CD14-positive monocyte (primary cell): ENCODE measurements around the gene MIB1. TPM values are rescaled to one million over a fixed set of nuclear protein-coding genes. Genes with fewer than 3 reads are reported as not detected.

Experiments used
- DNase-seq, 3 donors: peaks; one replicate each; pipeline ENCODE4 v3.0.0-alpha.2; 2011 to 2022
- H2AFZ ChIP-seq: 2 replicates; pipeline ENCODE4 v1.6.0; 2012; ENCODE audit warnings: mild to moderate bottlenecking, low read depth, low read length, inconsistent platforms; ENCODE audit not compliant: insufficient read depth, poor library complexity, severe bottlenecking
- H3K27ac ChIP-seq, 2 donors: 1 replicate in 1 of 2; 2 replicates in 1 of 2; pipeline ENCODE4 v1.5.1; 2012 to 2013; ENCODE audit warnings: low read length in 2 of 2, control low read depth in 1 of 2, inconsistent platforms in 1 of 2, low read depth in 1 of 2, mild to moderate bottlenecking in 1 of 2
- H3K27me3 ChIP-seq, 2 donors: one replicate each; pipeline versions ENCODE4 v1.6.0 to v1.6.1; 2011 to 2013; ENCODE audit warnings: low read length in 2 of 2; ENCODE audit not compliant: control insufficient read depth in 2 of 2, insufficient read depth in 2 of 2
- H3K36me3 ChIP-seq, 2 donors: replicated peaks in 1 of 2; 1 replicate in 1 of 2; 2 replicates in 1 of 2; pipeline versions ENCODE4 v1.5.1 to v1.6.1; 2012 to 2013; ENCODE audit warnings: low read length in 2 of 2, control low read depth in 1 of 2, inconsistent platforms in 1 of 2, mild to moderate bottlenecking in 1 of 2; ENCODE audit not compliant: insufficient read depth in 2 of 2, control insufficient read depth in 1 of 2
- H3K4me1 ChIP-seq, 2 donors: 1 replicate in 1 of 2; 2 replicates in 1 of 2; pipeline versions ENCODE4 v1.5.1 to v1.6.1; 2012 to 2013; ENCODE audit warnings: low read length in 2 of 2, control low read depth in 1 of 2, inconsistent platforms in 1 of 2, mild to moderate bottlenecking in 1 of 2, moderate library complexity in 1 of 2; ENCODE audit not compliant: insufficient read depth in 2 of 2, control insufficient read depth in 1 of 2
- H3K4me2 ChIP-seq: replicated peaks from 2 replicates; pipeline ENCODE3; 2012; ENCODE audit warnings: low read length, moderate library complexity, mild to moderate bottlenecking; ENCODE audit not compliant: poor library complexity, severe bottlenecking; ENCODE audit errors: extremely low read depth
- H3K4me3 ChIP-seq, 3 experiments: fragments of 200-600 bp in 1 of 3; sonication (generic) in 1 of 3; replicated peaks in 1 of 3; 1 replicate in 2 of 3; 2 replicates in 1 of 3; pipeline ENCODE4 v1.5.1; 2011 to 2013; ENCODE audit warnings: low read length in 3 of 3, mild to moderate bottlenecking in 3 of 3, control low read depth in 2 of 3, low read depth in 2 of 3, inconsistent platforms in 1 of 3, moderate library complexity in 1 of 3
- H3K79me2 ChIP-seq: 2 replicates; pipeline ENCODE4 v1.6.0; 2012; ENCODE audit warnings: mild to moderate bottlenecking, control low read depth, inconsistent platforms, low read length, moderate library complexity; ENCODE audit not compliant: insufficient read depth
- H3K9ac ChIP-seq: 2 replicates; pipeline ENCODE4 v1.6.0; 2017; ENCODE audit warnings: low read length, mild to moderate bottlenecking; ENCODE audit not compliant: insufficient read depth, poor library complexity, severe bottlenecking
- H3K9me3 ChIP-seq, 2 donors: replicated peaks in 1 of 2; 1 replicate in 1 of 2; 2 replicates in 1 of 2; pipeline versions ENCODE4 v1.5.1 to v1.6.1; 2012 to 2013; ENCODE audit warnings: low read length in 2 of 2, control low read depth in 1 of 2; ENCODE audit not compliant: control insufficient read depth in 1 of 2, insufficient read depth in 1 of 2
- H4K20me1 ChIP-seq: 2 replicates; pipeline ENCODE4 v1.6.0; 2012; ENCODE audit warnings: mild to moderate bottlenecking, low read length, control low read depth, moderate library complexity; ENCODE audit not compliant: insufficient read depth
- H3K27ac Mint-ChIP-seq, 7 donors: one replicate each; pipeline ENCODE4 v1.8.0; 2020; ENCODE audit warnings: mild to moderate bottlenecking in 7 of 7, mixed read lengths in 7 of 7, moderate library complexity in 6 of 7, inconsistent platforms in 2 of 7
- H3K27me3 Mint-ChIP-seq, 3 donors: one replicate each; pipeline ENCODE4 v1.8.0; 2021 to 2022; ENCODE audit warnings: low read depth in 3 of 3, mild to moderate bottlenecking in 3 of 3, mixed read lengths in 3 of 3, moderate library complexity in 3 of 3, inconsistent platforms in 1 of 3
- H3K36me3 Mint-ChIP-seq, 2 donors: one replicate each; pipeline ENCODE4 v1.8.0; 2020; ENCODE audit warnings: mixed read lengths in 2 of 2, inconsistent platforms in 1 of 2, mild to moderate bottlenecking in 1 of 2
- H3K4me1 Mint-ChIP-seq: one replicate; pipeline ENCODE4 v1.8.0; 2020; ENCODE audit warnings: mild to moderate bottlenecking, mixed read lengths
- H3K4me3 Mint-ChIP-seq, 2 donors: one replicate each; pipeline ENCODE4 v1.8.0; 2020; ENCODE audit warnings: mild to moderate bottlenecking in 2 of 2, mixed read lengths in 2 of 2, moderate library complexity in 1 of 2
- H3K9me3 Mint-ChIP-seq, 7 donors: one replicate each; pipeline ENCODE4 v1.8.0; 2020 to 2022; ENCODE audit warnings: mixed read lengths in 7 of 7, mild to moderate bottlenecking in 6 of 7, moderate library complexity in 6 of 7, inconsistent platforms in 2 of 7
- WGBS: methylation state at CpG from one replicate; pipeline ENCODE4 v1.1.5; 2013; ENCODE audit warnings: missing lambda C conversion rate; ENCODE audit not compliant: insufficient coverage; 5-methylcytosine and 5-hydroxymethylcytosine counted together
- intact Hi-C, 2 donors: fragments of 100-400 bp; cut with micrococcal nuclease; formaldehyde crosslinking; loops; one replicate each; pipeline versions ENCODE4 v1.15.0 to v1.15.1; 2023
- polyA plus RNA-seq, 3 donors: library from polyadenylated mRNA; depleted of rRNA in 1 of 3; unstranded in 2 of 3; stranded (reverse) in 1 of 3; fragments of 300-500 nt in 2 of 3; fragments of >200 nt in 1 of 3; fragmentation: Illumina TruSeq in 2 of 3; gene quantifications; 1 replicate in 2 of 3; 2 replicates in 1 of 3; pipeline ENCODE4 v1.2.3, GENCODE V29; 2012 to 2021
- TF ChIP-seq, protein P1 (sequence below): fragments of 200-600 bp; IDR thresholded peaks from one replicate; pipeline ENCODE4 v1.8.0; 2022; ENCODE audit warnings: antibody characterized with exemption, mild to moderate bottlenecking

The MIB1 gene
- polyA plus RNA-seq, 3 donors, result 5.7 to 8.5 (median 7.8) TPM

DNA sequence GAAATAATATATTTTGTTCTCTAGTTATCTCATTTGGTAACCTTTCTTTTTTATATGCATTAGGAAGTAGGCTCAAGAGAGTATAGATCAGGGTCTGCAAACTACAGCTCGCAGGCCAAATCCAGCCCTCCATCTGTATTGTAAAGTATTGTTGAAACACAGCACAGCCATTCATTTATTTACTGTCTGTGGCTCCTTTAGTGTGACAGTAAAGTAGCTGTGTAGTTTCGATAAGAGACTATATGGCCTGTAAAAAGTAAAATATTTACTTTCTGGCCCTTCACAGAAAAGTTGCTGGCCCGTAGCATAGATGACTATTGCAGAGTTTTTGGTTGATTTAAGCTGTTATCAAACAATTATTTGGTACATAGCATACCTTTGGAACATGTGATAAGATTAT, 67.6 kb downstream of the MIB1 start:
- Mint-ChIP-seq H3K36me3 (peaks cover 38 to 45% of the 10 kb centered on the region in 2 donors), H3K4me3 (no peak overlapping the region), H3K9me3 (peaks cover 0 to 9% (median 2%) of the 10 kb centered on the region in 7 donors), H3K27me3 (no peaks in the 10 kb centered on the region), H3K4me1 (peaks cover 13% of the 10 kb centered on the region), H3K27ac (no peak overlapping the region)
- Histone ChIP-seq H3K4me2 (no peak overlapping the region), H2AFZ (no peak overlapping the region), H4K20me1 (no peaks in the 10 kb centered on the region), H3K4me1 (peaks cover 13 to 14% of the 10 kb centered on the region in 2 donors), H3K4me3 (no peak overlapping the region), H3K36me3 (peaks cover 22 to 45% of the 10 kb centered on the region in 2 donors), H3K27me3 (no peaks in the 10 kb centered on the region), H3K79me2 (peaks cover 6% of the 10 kb centered on the region), H3K9me3 (peaks cover 0 to 6% of the 10 kb centered on the region in 2 donors), H3K27ac (no peak overlapping the region), H3K9ac (no peak overlapping the region)
- WGBS, result no CpG with 5 or more reads among the region's 3 CpGs
- TF ChIP-seq, protein P1, sequence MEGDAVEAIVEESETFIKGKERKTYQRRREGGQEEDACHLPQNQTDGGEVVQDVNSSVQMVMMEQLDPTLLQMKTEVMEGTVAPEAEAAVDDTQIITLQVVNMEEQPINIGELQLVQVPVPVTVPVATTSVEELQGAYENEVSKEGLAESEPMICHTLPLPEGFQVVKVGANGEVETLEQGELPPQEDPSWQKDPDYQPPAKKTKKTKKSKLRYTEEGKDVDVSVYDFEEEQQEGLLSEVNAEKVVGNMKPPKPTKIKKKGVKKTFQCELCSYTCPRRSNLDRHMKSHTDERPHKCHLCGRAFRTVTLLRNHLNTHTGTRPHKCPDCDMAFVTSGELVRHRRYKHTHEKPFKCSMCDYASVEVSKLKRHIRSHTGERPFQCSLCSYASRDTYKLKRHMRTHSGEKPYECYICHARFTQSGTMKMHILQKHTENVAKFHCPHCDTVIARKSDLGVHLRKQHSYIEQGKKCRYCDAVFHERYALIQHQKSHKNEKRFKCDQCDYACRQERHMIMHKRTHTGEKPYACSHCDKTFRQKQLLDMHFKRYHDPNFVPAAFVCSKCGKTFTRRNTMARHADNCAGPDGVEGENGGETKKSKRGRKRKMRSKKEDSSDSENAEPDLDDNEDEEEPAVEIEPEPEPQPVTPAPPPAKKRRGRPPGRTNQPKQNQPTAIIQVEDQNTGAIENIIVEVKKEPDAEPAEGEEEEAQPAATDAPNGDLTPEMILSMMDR, result no peak
- intact Hi-C loops, result no loop called here
- no peak for DNase-seq

DNA sequence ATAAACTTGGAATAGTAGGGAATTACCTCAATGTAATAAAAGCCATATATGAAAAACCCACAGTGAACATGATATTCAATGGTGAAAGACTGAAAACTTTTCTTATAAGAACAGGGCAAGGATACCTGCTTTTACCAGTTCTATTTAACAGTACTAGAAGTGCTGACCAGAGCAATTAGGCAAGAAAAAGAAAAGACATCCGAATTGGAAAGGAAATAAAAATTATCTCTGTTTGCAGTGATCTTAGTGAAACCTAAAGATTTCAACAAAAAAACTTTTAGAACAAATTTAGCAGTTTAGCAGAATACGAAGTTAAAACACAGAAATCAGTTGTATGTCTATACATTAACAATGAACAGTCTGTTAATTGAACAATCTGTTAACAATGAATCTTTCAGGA, 69.1 kb downstream of the MIB1 start:
- intact Hi-C loops, result no loop called here
- no peak for DNase-seq
- TF ChIP-seq, protein P1, result no peak

More for the DNA sequence above, 69.1 kb downstream of the MIB1 start:
- Histone ChIP-seq H3K9ac (no peak overlapping the region), H2AFZ (no peak overlapping the region), H3K4me2 (no peak overlapping the region), H3K4me3 (no peak overlapping the region), H3K27ac (no peak overlapping the region), H4K20me1 (no peaks in the 10 kb centered on the region), H3K36me3 (peaks cover 22 to 59% of the 10 kb centered on the region in 2 donors), H3K9me3 (peaks cover 0 to 6% of the 10 kb centered on the region in 2 donors), H3K79me2 (peaks cover 5% of the 10 kb centered on the region), H3K27me3 (no peaks in the 10 kb centered on the region), H3K4me1 (no peaks in the 10 kb centered on the region)
- Mint-ChIP-seq H3K4me3 (no peak overlapping the region), H3K27ac (no peak overlapping the region), H3K27me3 (no peaks in the 10 kb centered on the region), H3K9me3 (peaks cover 0 to 9% (median 2%) of the 10 kb centered on the region in 7 donors), H3K4me1 (no peaks in the 10 kb centered on the region), H3K36me3 (peaks cover 44 to 50% of the 10 kb centered on the region in 2 donors)
- WGBS, result no CpG with 5 or more reads among the region's 2 CpGs
